ENCODE results near the gene PELO. TPM values are rescaled to one million over a fixed set of nuclear protein-coding genes. Genes with fewer than 3 reads are reported as not detected.

PELO gene
- total RNA-seq, 1 experiment from 2014 or later: 25.7 TPM

GRCh38 chr5:52829664-52830063, 41.9 kb downstream of the PELO start:
- DNase-seq (ENCODE audit: low spot score): no peak

GRCh38 chr5:52830650-52831049, 42.9 kb downstream of the PELO start:
- no peak for DNase-seq (ENCODE audit: low spot score)

- no peak for DNase-seq (ENCODE audit: low spot score)
These were observed 44.2 kb downstream of the PELO start for GRCh38 chr5:52831786-52832511.

- DNase-seq (ENCODE audit: low spot score): no peak
These were observed 46.6 kb downstream of the PELO start for GRCh38 chr5:52834320-52834719.

- peak; percentile 14 for DNase-seq (ENCODE audit: low spot score)
These were observed 49.4 kb downstream of the PELO start for GRCh38 chr5:52837068-52837467.

Other genes starting within 250 kb of the PELO start
- 16.0 and 23.8 TPM in 2 replicates for gene ITGA1, start within 50 bp of the PELO start, total RNA-seq (2014; rRNA removed; shearing (Covaris generic))
- gene ITGA2, start 201.4 kb downstream of the PELO start, total RNA-seq (2014; rRNA removed; shearing (Covaris generic)): 23.4 and 29.0 TPM in 2 replicates

All from H4 (cell line).